PC-3 (cell line): ENCODE results near the gene TPPP3. TPM values are rescaled to one million over a fixed set of nuclear protein-coding genes. Genes with fewer than 3 reads are reported as not detected.

Experiments used
- ATAC-seq: fragments of 200-7000 bp; cut with Tn5 transposase; 2 replicates; pipeline ENCODE4 v1.9.1; 2020; ENCODE audit warnings: mild to moderate bottlenecking, moderate library complexity
- BruUV-seq: library from RNA; stranded (reverse); fragments of 400-500 nt; replicated peaks from 2 replicates; lab custom pipeline; 2021; lab: Mats Ljungman, UMichigan
- CTCF ChIA-PET: fragments of 300-600 bp; sonication (Branson Sonifier 250); formaldehyde crosslinking; loops from one replicate; lab custom pipeline; 2022; ENCODE audit warnings: antibody characterized with exemption; lab: Charles Lee
- POLR2A ChIA-PET: fragments of 300-600 bp; sonication (Branson Sonifier 250); formaldehyde crosslinking; loops from one replicate; lab custom pipeline; 2022; ENCODE audit warnings: antibody characterized with exemption; ENCODE audit not compliant: unreplicated experiment; lab: Charles Lee
- DNase-seq: peaks from one replicate; pipeline ENCODE4 v3.0.0-alpha.2; 2015
- H2AFZ ChIP-seq: fragments of 300-600 bp; sonication (generic); 2 replicates; pipeline ENCODE4 v1.6.0; 2016; ENCODE audit warnings: antibody characterized with exemption, low read length
- H3F3A ChIP-seq: fragments of 300-600 bp; sonication (generic); one replicate; pipeline ENCODE4 v1.6.0; 2017; ENCODE audit warnings: antibody characterized with exemption, low read length, control low read depth, mild to moderate bottlenecking; ENCODE audit not compliant: unreplicated experiment
- H3K27ac ChIP-seq: fragments of 300-600 bp; sonication (generic); 2 replicates; pipeline ENCODE4 v1.5.1; 2016; ENCODE audit warnings: mild to moderate bottlenecking, low read length
- H3K27me3 ChIP-seq: fragments of 300-600 bp; sonication (generic); 2 replicates; pipeline ENCODE4 v1.6.1; 2016; ENCODE audit warnings: low read length, mixed read lengths
- H3K36me3 ChIP-seq: fragments of 300-600 bp; sonication (generic); 2 replicates; pipeline ENCODE4 v1.6.1; 2016; ENCODE audit warnings: low read depth, mixed run types, low read length, mixed read lengths
- H3K4me1 ChIP-seq: fragments of 300-600 bp; sonication (generic); 2 replicates; pipeline ENCODE4 v1.5.1; 2016; ENCODE audit warnings: low read length; ENCODE audit not compliant: insufficient read depth
- H3K4me2 ChIP-seq: fragments of 300-600 bp; sonication (generic); 2 replicates; pipeline ENCODE4 v1.6.0; 2016; ENCODE audit warnings: low read length
- H3K4me3 ChIP-seq: fragments of 300-600 bp; sonication (generic); 2 replicates; pipeline ENCODE4 v1.5.1; 2016; ENCODE audit warnings: mild to moderate bottlenecking, low read length, mixed read lengths
- H3K79me2 ChIP-seq: fragments of 300-600 bp; sonication (generic); 2 replicates; pipeline ENCODE4 v1.6.1; 2017; ENCODE audit warnings: low read length, mixed read lengths
- H3K9ac ChIP-seq: fragments of 300-600 bp; sonication (generic); 2 replicates; pipeline ENCODE4 v1.6.0; 2016; ENCODE audit warnings: mild to moderate bottlenecking, low read length
- H3K9me2 ChIP-seq: fragments of 300-600 bp; sonication (generic); replicated peaks from 2 replicates; pipeline ENCODE4 v1.6.1; 2016; ENCODE audit warnings: mixed run types, low read length, mixed read lengths
- H3K9me3 ChIP-seq: fragments of 300-600 bp; sonication (generic); 2 replicates; pipeline ENCODE4 v1.6.1; 2016; ENCODE audit warnings: low read length, mixed read lengths
- H4K20me1 ChIP-seq: fragments of 300-600 bp; sonication (generic); 2 replicates; pipeline ENCODE4 v1.6.1; 2016; ENCODE audit warnings: low read length, mixed read lengths
- CTCF ChIP-seq: fragments of 300-600 bp; sonication (generic); conservative IDR thresholded peaks from 2 replicates; pipeline ENCODE4 v1.5.1; 2017; ENCODE audit warnings: antibody characterized with exemption, low read depth, mild to moderate bottlenecking, low read length
- EZH2 ChIP-seq: fragments of 300-600 bp; sonication (generic); IDR thresholded peaks from one replicate; pipeline ENCODE4 v1.6.1; 2017; ENCODE audit warnings: antibody characterized with exemption, mild to moderate bottlenecking, low read length; ENCODE audit not compliant: unreplicated experiment
- EZH2phosphoT487 ChIP-seq: fragments of 300-600 bp; sonication (generic); IDR thresholded peaks from 2 replicates; pipeline ENCODE4 v1.6.1; 2018; ENCODE audit warnings: mild to moderate bottlenecking, antibody characterized with exemption, low read length, borderline replicate concordance
- intact Hi-C: fragments of 100-400 bp; cut with micrococcal nuclease; formaldehyde crosslinking; loops from 2 replicates; pipeline ENCODE4 v1.9.0; 2023
- total RNA-seq: library from RNA; depleted of rRNA; stranded (reverse); fragments of >200 nt; gene quantifications from 2 replicates; pipeline ENCODE4 v1.2.3, GENCODE V29; 2014

Gene TPPP3
- total RNA-seq, 1 experiment from 2014 or later, result not detected

GRCh38 chr16:67397036-67397801 is 3.9 kb upstream of the TPPP3 start:
- ChIA-PET POLR2A (no interaction called here), CTCF (no interaction called here)
- ATAC-seq (no peak), DNase-seq (no peak)
- BruUV-seq, result no TSS peak
- no peaks in the 10 kb centered on the region for H3K9me2 ChIP-seq
- intact Hi-C loops, result loop anchor here (10.0 kb wide), 1 partner anchor 52 kb away; no protein-coding TSS in a partner anchor
- no peaks in the 10 kb centered on the region for H3K9me3 ChIP-seq
- H2AFZ ChIP-seq, result no peak overlapping the region
- no peak overlapping the region for H3K4me2 ChIP-seq
- no peak overlapping the region for H3K27ac ChIP-seq
- H3F3A ChIP-seq, result no peaks in the 10 kb centered on the region
- no peak overlapping the region for H3K9ac ChIP-seq
- H4K20me1 ChIP-seq, result no peaks in the 10 kb centered on the region
- no peak overlapping the region for H3K4me3 ChIP-seq
- TF ChIP-seq CTCF (no peak), EZH2phosphoT487 (no peak), EZH2 (no peak)
- no peaks in the 10 kb centered on the region for H3K36me3 ChIP-seq
- peaks cover 5% of the 10 kb centered on the region; the same call in 1 of the 2 replicates for H3K4me1 ChIP-seq
- H3K79me2 ChIP-seq, result no peaks in the 10 kb centered on the region
- no peaks in the 10 kb centered on the region for H3K27me3 ChIP-seq

- peak; percentile 70 for DNase-seq
- Histone ChIP-seq H3K79me2 (no peaks in the 10 kb centered on the region), H3K4me1 (peaks cover 5% of the 10 kb centered on the region; the same call in 1 of the 2 replicates), H3F3A (no peaks in the 10 kb centered on the region), H3K27me3 (no peaks in the 10 kb centered on the region), H3K9me2 (no peaks in the 10 kb centered on the region), H3K27ac (peak overlapping the region; percentile 12), H3K4me3 (no peak overlapping the region), H3K36me3 (no peaks in the 10 kb centered on the region), H2AFZ (no peak overlapping the region), H3K9me3 (no peaks in the 10 kb centered on the region), H4K20me1 (no peaks in the 10 kb centered on the region), H3K9ac (peak overlapping the region; percentile 34; the same call in 1 of the 2 replicates), H3K4me2 (peak overlapping the region; percentile 65)
- no peak for TF ChIP-seq EZH2phosphoT487
- no peak for TF ChIP-seq EZH2
- TF ChIP-seq CTCF, result no peak
- ChIA-PET CTCF (interaction anchor here (0.6 kb wide), 1 partner anchor 11 kb away, joined by 4 read pairs; no protein-coding TSS in a partner anchor), POLR2A (no interaction called here)
- ATAC-seq, result peak; percentile 70
- intact Hi-C loops, result loop anchor here (10.0 kb wide), 1 partner anchor 52 kb away; no protein-coding TSS in a partner anchor
- BruUV-seq, result no TSS peak
Observed at GRCh38 chr16:67396159-67397035, 3.1 kb upstream of the TPPP3 start.
